Measurements from ENCODE around the gene MYG1.

DNA sequence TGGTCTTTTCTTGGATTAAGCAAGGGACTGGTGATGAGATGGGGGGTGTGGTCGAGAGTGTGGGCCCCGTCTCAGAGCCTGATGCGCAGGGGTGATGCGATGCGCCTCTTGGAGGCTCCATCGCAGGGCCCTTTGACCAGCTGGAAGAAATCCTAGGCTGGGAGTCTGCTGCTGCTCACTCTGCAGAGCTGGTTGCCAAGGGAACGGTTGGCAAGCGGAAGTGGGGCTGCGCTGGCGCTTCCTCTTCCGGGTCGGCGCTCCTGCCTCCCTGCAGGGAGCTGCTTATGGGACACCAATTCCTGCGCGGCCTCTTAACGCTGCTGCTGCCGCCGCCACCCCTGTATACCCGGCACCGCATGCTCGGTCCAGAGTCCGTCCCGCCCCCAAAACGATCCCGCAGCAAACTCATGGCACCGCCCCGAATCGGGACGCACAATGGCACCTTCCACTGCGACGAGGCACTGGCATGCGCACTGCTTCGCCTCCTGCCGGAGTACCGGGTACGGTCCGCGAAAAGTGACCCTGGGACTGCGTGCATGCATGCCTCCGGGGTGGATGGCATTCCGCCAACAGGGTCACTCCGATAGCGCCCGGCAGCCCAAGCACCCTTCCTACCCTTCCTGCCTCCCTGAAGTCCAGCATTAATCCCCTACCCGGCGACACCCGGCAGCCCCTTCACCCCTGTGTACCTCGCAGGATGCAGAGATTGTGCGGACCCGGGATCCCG is at the start of gene MYG1:
- TF ChIP-seq, protein P1, sequence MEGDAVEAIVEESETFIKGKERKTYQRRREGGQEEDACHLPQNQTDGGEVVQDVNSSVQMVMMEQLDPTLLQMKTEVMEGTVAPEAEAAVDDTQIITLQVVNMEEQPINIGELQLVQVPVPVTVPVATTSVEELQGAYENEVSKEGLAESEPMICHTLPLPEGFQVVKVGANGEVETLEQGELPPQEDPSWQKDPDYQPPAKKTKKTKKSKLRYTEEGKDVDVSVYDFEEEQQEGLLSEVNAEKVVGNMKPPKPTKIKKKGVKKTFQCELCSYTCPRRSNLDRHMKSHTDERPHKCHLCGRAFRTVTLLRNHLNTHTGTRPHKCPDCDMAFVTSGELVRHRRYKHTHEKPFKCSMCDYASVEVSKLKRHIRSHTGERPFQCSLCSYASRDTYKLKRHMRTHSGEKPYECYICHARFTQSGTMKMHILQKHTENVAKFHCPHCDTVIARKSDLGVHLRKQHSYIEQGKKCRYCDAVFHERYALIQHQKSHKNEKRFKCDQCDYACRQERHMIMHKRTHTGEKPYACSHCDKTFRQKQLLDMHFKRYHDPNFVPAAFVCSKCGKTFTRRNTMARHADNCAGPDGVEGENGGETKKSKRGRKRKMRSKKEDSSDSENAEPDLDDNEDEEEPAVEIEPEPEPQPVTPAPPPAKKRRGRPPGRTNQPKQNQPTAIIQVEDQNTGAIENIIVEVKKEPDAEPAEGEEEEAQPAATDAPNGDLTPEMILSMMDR (conservative IDR thresholded peaks at IDR 0.05; ENCODE audit: low read depth, low read length): 0 out of 2 replicates have a peak, but pooled peaks have one; percentile 13
- TF ChIP-seq EZH2 (IDR thresholded peaks at IDR 0.05; ENCODE audit: low read length, unreplicated experiment) (no peak), EZH2phosphoT487 (IDR thresholded peaks at IDR 0.05; ENCODE audit: borderline replicate concordance, low read length) (no peak)

All from PC-3 (cell line).